DMS53 treated with DMSO at 0.1 percent for 48 hours (cell line): ENCODE results near the gene DYRK1A.
"Not testable (repeated sequence)": the region's sequence is repeated elsewhere in the genome, so short reads cannot be mapped to it uniquely, and the experiment has no call there.

ENCODE experiments used
- DNase-seq: peaks from one replicate; lab custom pipeline; 2025; ENCODE audit not compliant: unreplicated experiment; lab: John Stamatoyannopoulos, UW

DYRK1A gene

DNA sequence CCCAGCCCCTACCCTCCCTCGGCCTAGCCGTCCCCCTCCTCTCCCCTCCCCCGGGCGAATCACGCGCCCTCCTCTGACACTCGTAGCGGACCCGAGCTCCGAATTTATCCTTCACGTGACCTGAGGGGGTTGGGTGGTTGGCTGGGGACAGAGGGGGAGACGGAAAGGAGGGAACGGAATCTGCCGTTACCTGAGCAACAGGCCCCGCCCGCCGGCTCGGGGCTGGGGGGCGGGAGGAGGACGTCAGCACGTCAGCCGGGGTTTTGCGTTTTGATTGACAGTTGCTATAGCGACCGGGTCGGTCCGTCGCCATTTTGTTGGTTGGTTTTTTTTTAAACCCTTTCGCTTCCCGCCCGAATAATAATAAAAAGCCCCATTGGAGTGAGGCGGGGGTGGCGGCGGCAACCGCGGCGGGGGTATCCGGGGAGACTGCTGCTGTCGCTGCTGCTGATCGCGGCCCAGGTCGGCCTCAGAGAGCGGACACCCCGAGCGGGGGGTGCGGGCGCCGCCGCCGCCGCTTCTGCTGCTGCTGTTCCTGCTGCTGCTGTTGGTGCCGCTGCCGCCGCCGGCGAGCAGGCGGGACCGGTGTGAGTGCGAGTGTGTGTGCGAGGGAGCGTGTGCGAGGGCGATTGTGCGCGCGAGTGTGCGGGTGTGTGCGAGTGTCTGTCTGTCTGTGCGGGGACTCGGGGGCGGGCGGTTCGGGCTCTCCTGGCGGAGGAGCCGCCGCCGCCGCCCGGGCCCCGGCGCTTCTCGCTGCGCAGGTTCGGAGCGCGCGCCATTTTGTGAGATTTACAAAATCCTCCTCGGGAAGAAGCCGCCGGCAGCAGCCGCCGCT lies at the start of gene DYRK1A:
Gene DYRK1A (plus strand): TSS at position 292 of the 835 bp plus-strand sequence. CDS start 53,602 bp downstream, outside the sequence.
- DNase-seq, result peak; percentile 87

DNA sequence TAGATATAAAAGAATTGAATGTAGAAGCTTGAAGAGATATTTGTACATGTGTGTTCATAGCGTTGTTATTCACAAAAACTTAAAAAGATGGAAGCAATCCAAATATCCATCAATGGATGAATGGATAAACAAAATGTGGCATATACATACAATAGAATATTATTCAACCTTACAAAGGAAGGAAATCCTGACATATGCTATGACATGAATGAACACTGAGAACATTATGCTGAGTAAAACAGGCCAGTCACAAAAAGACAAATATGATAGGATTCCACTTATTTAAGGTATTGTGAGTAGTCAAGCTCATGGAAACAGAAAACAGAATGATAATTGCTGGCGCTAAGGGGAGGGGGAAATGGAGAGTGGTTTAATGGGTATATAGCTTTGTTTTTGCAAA lies 47.0 kb upstream of the DYRK1A start:
- no peak for DNase-seq

DNA sequence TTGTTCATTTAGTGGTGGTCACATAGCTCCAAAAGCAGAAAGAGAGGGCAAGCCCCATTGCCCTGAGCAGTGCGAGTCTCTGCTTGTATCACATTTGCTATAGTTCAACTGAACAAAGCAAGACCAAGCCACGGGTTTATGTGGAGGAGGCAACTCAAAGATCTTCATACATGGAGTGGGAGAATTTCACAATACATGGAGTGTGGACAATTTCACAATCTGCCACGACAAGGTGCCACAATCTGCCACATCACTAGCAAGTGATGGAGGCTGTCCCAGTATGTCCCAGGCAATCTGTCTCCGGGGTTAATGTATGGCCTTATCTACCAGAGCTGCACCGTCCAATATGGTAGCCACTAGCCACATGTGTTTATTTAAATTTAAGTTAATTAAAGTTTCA lies 44.5 kb upstream of the DYRK1A start:
- DNase-seq, result no peak

DNA sequence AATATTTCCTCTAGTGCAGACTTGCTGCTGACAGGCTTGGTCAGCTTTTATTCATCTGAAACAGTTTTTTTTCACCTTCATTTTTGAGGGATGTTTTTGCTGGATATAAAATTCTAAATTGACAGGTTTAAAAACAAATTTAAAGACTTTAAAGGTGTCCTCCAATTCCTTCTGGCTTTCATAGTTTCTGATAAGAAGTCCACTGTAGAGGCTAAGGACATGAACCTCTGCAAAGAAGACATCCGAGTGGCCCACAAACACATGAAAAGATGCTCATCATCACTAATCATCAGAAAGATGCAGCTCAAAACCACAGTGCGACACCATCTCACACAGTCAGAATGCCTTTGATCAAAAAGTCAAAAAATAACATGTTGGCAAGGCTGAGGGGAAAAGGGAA lies 42.0 kb upstream of the DYRK1A start:
- DNase-seq, result no peak

DNA sequence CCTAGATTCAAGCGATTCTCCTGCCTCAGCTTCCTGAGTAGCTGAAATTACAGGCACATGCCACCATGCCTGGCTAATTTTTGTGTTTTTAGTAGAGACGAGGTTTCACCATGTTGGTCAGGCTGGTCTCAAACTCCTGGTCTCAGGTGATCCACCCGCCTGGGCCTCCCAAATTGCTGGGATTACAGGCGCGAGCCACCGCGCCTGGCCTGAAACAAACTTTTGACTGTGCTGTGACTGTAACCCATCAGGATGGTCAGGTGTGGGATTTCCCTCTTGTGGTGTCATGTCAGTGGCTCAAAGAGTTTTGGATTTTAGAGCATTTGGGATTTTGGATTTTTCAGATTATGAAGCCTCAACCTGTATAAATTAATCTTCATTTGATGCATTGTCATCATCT lies 38.4 kb upstream of the DYRK1A start:
- not testable (repeated sequence) for DNase-seq

DNA sequence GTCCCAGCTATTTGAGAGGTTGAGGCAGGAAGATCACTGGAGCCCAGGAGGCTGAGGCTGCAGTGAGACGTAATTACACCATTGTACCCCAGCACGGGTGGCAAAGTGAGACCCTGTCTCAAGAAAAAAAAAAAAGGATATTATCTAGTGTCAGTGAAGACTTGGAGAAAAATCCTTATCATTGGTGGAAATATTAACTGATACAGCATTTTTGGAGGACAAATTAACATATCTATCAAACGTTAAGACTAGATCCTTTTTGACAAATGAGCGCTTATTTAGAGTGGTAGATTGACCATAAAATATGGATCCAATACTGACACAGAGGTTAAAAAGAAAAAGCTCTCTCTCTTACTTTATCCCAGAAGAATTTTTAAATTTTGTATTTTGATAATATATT lies 35.2 kb upstream of the DYRK1A start:
- DNase-seq, result no peak

DNA sequence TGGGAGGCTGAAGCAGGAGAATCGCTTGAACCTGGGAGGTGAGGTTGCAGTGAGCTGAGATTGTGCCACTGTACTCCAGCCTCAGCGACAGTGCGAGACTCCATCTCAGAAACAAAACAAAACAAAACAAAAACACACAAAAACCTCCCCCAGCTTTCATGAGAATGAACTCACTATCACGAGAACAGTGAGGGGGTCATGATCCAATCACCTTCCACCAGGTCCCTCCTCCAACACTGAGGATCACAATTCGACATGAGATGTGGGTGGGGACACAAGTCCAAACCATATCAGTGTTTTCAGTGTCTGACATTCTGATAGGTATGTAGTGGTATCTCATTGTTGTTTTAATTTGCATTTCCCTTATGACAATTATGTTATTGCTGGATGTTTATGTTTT lies 31.5 kb upstream of the DYRK1A start:
- no peak for DNase-seq

DNA sequence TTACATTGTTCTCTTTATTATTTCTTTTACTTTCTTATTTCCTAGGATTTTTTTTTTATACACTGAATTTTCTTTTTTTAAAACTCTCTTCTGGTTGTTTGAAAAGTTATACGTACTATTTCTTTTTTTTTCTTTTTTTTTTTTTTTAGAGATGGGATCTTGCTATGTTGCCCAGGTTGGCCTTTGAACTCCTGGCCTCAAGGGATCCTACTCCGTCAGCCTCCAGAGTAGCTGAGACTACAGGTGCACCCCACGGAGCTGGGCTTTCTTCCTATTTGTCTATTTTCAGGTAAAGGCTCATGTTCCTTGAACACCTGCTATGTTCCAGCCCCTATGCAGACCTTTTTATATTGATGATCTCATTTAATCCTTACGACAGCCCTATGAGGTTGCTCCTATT lies 29.4 kb upstream of the DYRK1A start:
- no peak for DNase-seq

DNA sequence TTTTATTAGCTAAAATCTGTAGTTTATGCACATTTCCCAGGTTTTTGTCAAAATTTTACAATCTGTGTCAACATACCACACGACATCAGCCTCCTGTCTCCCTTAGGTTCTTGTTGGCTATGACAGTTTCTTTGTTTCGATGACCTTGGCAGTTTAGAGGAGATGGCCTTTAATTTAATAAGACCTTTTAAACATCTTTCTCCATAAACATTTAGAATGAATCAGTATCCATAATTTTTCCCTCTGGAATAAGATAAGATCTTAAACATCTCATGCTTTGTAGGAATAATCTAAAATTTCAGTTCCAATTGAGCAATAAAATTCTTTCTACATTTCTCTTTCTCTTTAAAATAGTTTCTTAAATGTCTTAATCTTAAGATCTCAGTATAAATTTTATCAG lies 28.7 kb upstream of the DYRK1A start:
- no peak for DNase-seq

DNA sequence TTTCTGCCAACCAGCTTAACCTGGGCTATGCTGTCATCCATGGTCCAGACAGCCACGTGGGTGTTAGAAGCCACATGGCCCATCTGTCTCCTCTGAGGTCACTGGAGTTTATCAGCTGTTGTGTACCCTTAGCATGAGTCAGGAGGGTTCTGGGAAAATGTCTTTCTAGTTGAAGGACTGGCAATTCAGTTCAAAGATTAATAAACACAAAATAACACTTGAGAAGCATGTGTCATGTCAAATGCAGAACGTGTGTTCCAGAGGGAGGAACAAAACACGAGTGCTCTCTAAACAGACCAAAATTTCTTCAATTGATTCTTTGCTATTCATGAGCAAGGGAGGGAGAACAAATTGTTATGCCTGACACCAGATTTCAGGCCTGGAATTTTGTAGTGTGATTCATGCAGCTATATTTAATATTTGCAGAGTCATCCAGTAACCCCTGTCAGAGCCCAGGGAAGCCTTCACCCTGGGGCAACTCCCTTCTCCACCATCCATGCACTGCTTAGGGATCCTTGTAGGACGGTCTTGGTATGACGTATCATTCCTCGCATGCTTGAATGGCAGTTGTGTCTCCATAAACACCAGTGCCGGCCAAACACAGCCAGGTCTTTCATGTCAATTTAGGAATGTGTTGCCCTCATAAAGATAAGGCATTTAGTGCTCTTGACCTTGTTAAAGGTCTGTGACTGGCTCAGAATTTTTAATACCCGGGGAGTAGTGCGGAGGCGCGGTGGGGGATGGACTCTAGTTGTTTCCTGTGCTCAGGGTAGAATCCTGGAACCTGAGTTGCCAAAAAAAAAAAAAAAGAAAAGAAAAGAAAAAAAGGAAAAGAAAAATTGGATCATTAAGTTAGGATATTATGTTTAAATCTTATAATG lies 27.7 kb upstream of the DYRK1A start:
- DNase-seq, result peak; percentile 75

DNA sequence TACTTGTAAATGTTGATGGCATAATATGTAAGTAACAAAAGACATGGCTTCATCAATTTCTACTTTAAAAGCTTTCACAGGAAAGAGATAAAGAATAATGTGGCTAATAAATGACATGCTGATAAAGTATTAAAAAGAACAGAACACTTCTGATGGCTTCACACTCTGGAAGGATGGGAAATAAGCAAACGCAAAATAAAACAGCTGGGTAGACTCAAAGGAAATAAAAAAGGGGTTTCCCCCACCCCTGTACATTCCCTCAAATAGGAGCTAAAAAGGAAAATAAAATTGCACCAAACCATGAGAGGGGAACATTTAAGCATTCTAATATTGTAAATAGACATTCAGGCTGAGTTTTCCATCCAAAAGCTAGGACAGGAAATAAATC lies 27.0 kb upstream of the DYRK1A start:
- no peak for DNase-seq

DNA sequence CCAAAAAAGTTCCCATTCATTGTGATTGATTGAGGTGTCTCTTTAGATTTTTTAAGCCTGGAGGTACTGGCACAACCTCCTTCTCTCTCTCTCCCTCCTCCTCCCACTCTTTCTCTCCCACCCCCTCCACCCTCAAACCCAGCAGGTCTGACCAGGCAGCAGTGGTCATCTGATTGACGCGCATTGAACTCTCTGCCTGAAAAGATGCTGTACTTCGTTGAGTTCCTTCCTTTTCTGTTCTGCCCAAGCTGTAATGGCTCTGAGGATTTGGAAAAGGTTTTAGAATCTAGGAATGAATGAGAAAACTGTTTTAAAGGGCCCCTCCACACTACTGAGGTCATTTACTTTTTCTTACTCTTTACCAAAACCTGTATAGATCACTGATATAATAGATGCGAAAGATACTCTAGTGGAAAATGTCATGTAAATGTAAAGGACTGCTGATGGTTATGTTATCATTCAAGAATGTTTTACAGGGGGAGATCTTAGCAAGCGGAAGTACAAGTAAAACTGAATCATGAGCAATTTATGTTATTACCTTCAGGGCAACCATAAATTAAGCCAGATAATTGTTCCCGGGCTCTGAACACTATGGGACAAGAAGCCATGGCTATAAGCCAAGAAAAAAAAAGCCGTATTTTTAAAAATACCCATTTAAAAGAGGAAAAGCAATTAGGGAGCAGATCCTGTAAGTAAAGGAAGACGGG lies 25.2 kb upstream of the DYRK1A start:
- no peak for DNase-seq

DNA sequence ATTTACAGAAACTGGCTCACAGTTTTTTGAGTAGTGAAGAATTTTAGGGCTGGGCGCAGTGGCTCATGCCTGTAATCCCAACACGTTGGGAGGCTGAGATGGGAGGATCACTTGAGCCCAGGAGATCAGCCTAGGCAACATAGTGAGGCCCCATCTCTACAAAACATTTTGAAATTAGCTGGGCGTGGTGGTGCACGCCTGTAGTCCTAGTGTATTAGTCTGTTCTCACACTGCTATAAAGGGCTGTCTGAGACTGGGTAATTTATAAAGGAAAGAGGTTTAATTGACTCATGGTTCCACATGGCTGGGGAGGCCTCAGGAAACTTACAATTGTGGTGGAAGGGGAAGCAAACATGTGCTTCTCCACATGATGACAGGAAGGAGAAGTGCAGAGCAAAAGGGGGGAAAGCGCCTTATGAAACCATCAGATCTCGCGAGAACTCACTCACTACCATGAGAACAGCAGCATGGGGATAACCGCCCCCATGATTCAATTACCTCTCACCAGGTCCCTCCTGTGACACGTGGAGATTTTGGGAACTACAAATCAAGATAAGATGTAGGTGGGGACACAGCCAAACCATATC lies 24.4 kb upstream of the DYRK1A start:
- no peak for DNase-seq

DNA sequence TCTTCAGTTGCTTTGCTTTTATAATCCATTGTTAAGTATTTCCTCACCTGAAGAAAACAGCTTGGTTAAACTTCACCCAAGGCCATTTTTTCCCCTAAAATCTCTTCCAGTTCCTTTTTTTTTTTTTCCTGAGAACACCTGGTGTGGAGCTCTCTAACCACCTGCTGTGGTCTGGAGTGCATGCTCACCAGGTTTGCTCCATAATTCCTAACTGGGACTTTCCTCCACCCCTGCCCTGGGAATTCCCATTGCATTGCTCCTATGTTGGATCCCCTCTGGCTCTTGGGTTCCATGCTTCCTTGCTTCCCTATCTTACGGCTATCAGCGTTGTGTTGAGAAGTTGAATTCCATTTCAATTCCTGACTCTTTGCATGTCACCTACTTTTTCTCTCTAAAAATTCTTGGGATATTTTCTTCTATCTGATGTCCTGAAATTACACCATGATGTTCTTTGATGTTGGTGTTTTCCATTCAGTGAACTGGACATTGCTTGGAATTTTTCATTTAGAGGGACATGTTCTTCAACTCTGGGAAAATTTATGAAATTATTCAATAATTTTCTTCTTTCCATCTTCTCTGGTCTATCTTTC lies 19.6 kb upstream of the DYRK1A start:
- peak; percentile 6 for DNase-seq

DNA sequence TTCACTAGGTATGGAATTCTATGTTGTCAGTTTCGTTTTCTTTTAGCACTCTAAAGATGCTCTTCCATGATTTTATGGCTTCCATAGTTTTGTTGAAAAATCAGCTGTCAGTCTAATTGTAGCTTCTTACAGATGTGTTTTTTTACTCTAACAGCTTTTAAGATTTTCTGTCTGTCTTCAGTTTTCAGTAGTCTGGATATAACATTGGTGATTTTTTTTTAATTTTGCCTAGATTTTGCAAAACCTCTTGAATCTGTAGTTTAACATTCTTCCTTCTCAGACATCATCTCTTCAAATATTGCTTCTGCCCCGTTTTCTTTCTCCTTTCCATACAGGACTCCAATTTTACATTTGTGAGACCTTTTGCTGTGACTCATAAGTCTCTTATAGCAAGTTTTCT lies 17.9 kb upstream of the DYRK1A start:
- peak; percentile 26 for DNase-seq

DNA sequence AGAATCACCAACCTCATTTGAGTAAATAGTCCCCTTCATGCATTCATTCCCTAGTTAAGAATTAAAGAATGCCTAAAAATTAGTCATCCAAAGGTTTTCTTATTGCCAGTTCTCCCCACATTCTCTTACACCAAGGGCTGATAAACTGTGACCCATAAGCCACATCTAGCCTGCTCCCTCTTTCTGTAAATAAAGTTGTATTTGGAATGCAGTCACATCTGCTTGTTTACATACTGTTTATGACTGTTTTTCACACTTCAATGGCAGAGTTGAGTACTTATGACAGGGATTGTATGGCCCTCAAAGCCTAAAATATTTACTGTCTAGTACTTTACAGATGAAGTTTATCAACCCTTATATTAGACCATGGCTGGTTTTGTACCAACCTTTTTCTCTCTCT lies 16.1 kb upstream of the DYRK1A start:
- peak; percentile 26 for DNase-seq

DNA sequence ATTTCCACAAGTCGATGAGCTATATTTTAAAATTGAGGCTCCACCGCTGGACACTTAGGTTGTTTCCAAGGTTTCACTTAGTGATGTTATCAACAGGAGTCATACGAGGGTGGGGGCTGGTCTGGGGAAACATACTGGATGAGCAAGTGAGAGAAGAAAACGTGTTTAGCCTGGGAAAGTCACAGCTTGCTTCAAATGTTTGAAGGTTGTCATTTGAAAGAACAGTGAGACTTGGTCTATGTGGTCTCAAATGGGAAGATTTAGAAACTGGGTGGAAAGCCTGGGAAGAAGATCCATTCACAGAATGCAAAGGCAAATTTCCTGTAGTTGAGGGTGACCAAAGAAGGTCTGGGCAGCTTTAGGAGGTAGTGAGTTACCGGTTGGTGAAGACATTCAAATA lies 9.9 kb upstream of the DYRK1A start:
- DNase-seq, result no peak

DNA sequence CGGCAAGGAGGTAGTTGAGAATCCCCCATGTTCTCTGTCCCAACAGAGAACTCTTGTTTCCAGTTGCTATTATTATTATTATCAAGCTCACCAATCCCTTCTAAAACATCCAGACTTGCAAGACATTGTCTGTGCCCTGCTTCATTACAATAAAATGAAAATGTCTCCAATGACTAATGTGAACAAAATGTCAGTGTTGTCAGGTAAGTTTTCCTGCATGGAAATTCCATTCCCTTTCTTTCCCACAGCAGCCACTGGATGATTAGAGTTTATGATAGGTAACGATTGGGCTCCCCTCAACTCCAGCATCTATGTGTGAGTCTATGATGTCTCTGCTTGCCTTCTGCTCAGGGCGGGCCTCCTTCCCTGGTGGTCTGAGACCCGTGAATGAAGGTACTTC lies 8.9 kb upstream of the DYRK1A start:
- DNase-seq, result no peak

DNA sequence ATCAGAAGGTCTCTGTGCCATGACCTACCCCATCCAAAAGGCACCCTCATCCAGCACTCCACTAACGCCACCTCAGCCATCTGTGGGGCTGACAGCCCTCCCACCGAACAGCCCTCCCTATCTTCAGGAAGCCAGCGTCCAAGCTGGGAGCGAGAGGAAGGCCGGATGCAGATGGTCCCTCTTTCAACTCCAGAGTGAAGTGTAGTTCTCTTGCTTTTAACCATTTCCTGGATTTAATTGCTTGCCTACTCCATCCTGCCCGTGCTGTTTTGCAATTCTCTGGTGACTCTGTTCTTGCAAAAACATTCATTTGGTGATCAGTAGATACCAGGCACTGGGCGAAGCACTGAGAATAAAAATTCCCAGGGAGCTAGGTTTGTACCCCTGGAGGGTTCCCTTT lies 8.2 kb upstream of the DYRK1A start:
- DNase-seq, result no peak

DNA sequence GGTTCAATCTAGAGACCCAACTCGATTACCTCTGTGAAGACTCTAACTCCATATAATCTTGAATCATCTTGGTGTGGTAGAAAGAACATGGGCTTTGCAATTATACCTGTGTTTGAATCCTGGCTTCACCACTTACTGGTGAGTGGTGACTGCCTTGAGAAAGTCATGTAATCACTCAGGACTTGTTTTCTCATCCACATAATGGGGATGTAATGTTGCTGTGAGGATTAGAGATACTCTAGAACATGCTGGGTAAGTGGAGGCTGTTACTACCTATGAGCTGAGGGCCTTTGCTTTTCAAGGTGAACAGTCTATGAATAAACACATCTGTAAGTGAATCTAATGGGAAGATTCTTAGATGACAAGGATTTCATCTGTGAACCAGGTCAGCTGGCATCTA lies 2.6 kb upstream of the DYRK1A start:
- no peak for DNase-seq

DNA sequence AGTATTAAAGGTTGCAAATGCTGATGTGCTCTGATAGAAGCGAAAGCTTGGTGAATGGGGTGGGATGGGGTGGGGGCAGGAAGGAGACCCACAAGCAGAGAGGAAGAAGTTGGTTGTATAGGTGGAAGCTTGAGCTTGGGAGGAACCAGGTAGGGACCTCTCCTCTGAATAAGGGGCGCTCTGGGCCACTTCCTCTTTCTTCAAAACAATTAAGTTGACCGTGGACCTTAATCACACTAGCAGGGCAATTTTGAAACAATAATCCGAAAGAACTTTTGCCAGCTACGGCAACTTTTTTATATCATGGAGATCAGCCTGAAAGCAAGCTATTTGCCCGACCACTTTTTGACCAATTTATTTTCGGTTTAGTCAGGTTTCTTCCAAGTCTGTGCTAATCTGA lies 1.9 kb upstream of the DYRK1A start:
- DNase-seq, result no peak
